ENCODE results near the gene DGKI.

Gene DGKI

DNA sequence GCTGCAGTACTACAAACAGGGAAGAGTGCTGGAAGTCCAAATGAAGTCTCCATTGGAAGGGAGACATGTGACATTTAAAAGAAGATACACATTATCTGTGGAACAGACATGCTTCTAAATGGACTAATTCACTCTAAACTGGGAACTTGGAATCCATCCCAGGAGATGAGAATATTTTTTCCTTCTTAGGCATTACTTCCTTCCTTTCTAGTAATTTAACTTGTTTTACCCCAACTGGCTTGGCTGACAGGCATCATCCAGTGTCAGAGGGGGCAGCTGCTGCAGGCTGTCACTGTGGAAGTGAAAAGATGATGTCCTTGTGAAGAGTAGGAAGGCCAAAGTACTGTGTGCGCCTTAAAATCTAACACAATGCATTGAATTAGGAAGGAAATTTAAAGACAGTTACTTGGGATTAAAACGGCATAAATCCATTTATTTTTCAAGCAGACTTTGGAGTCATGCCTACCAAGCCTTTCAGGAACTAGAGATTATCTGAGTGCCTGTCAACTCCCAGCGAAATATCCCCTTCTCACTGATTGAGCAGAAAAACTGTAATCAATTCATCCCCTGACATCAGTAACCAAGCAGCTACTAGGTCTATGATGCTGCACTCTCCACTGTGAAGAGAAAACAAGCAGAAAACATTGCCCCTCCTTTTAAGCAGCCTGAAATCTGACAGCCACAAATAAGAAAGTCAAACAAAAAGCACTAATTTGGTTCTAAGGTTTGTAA is 161.2 kb downstream of the DGKI start:
- no peak for DNase-seq

DNA sequence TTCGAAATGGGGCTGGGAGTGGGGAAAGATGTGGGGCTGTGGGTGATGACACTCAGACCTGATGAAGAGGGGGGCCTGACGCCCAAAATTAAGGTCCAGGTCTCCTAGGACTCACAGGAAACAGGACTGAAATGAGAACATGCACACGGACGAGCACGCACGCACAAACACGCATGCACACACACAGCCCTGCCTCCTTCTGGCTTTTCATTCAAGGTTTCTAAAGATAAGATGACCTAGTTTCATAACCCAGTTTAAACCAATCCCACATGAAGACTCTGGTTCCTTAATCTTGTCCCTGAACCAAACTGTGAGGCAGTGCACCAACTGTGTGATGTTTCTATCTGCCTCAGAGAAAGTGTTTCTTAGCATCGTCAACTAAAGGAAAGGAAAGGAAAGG is 162.0 kb downstream of the DGKI start:
- no peak for DNase-seq

DNA sequence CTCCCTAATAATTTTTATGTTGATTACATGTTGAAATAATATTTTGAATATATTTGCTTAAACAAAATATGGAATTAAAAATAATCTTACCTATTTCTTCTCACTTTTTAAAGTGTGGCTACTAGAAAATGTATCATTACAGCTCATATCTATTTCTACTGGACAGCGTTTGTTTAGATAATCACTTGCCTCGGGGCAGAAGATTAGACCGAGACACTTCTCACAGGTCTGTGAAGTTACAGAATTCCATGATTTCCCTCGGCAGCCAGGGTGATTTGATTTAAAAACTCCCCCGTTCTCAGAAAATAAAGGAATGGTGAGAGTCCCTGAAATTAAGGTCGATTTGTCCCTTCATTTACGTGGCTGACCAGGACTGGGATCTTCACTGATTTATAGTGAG is 162.5 kb downstream of the DGKI start:
- DNase-seq = no peak

DNA sequence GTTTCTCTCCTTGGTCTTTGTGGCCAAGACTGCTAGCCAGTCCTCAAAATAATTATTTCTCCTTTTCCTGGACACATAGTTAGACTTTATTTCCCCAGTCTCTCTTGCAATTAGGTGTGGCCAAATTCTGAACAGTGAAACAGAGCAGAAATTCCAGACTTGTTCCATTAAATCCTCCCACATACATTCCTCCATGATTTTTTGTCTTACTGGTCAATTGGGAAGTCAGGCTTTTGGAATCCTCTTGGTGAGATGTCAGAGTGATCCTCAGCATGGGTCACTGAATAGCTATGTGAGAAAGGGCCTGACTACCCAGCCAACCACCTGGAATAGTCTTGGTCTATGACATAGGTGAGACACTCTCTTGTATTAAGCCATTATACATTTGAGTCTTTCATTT is 164.2 kb downstream of the DGKI start:
- no peak for DNase-seq

DNA sequence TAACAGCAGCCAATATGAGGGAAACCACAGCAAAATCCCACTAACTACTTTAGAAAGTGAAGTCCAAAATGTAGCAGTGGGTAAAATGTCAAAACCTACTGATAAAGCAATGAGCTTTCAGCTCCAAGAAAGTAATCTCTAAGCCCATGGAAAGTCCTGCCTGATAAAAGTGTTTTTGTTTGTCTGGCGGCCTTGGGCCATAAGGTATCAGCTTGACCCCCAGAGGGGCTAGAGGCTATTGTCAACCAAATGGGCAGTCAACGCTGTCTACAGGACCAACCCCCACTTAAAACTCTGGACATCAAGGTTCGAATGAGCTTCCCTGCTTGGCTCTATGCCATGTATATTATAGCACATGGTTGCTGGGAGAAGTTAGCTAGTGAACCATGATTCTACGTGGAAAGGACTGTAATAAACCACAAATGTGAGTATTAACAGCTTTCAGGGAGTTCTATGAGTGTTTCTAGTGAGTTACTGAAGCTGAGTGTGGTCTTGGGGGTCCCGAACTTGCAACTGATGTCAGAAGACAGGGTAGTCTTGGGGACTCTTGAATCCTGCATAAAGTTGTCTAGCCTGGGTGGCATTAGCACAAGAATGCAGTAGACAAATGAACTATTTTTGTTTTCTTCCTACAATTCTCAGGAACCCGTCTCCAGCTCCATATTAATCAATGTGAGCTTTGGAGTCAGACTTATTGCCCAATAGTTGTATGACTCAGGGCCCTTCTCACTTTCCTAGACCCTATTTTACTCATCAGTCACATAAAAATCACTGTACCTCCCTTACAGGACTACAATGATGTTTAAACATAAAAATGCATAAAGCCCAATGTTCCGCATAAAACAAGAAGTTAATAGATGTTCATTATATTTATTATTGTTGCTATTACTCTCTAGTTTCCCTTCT is 164.9 kb downstream of the DGKI start:
- no peak for DNase-seq

DNA sequence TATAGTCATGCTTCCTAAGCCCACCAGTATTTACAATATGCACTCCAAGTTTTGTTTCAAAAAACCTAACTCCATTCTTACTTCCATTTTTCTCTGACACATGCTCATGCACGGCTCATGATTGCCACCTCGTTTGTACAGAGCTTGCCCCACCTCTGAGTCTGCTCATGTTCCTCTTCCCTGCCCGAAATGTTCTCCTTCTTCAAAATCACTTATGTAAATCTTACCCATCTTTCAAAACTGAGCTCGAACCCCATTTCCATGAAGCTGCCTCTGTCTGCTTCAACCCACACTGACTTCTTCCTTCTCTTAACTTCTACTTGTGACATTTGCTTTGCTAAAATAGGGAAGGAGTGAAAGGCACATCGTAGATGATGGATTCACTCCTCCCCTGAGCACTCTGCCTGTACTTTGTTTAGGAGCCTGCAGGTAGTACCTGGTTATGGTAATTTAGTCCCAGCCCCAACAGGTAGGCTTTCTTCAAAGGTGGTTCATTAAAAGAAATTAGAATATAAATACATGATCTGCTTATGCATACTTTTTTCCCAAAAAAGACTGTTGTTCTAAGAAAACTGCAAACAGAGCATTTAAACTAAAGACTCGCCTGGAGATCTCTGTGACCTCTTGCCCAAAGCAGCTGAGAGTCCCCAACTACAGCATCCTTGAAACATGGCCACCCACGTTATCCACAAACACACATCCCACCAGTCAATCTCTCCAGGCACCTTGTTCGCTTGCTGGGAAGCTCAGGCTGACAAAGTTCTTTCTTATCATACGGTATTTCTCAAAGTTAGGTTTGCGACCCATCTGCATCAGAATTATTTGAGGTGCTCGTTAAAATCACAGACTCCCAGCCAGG is 172.0 kb downstream of the DGKI start:
- no peak for DNase-seq

DNA sequence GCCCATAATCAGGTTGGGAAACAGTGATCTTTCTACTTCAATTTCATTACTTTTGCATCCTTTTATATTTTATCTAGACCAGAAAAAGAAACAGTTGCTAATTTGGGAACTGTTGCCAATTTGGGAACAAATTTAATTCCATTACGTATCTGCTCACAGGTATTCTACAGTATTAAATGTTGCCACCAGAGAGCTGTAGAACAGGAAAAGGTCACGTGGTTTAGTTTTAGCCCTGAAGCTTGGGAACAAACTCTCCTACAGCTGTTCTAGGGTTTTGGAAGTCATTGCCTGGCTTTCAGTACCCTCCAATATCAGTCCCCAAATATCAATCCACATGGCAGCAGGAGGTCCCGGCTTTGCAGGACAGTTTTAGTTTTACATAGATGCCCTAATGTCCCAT is 172.7 kb downstream of the DGKI start:
- DNase-seq = no peak

DNA sequence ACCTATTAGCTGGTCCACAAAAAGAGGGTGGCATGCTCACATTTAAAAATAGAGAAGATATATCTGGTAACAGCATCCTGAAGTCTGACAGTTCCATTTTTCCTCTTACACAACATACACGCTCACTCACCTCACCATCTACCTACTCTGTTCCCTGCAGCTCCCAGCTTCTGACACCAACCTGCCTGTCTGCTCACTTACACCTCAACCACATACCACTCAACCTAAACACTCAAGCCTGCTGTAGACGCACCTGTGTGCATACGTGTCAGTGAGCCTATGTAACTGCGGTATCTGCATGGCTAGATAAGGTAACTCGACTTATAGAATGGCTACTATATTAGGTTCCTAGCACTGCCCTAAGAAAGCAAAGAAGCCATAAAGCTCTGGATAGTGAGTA is 174.9 kb downstream of the DGKI start:
- no peak for DNase-seq

DNA sequence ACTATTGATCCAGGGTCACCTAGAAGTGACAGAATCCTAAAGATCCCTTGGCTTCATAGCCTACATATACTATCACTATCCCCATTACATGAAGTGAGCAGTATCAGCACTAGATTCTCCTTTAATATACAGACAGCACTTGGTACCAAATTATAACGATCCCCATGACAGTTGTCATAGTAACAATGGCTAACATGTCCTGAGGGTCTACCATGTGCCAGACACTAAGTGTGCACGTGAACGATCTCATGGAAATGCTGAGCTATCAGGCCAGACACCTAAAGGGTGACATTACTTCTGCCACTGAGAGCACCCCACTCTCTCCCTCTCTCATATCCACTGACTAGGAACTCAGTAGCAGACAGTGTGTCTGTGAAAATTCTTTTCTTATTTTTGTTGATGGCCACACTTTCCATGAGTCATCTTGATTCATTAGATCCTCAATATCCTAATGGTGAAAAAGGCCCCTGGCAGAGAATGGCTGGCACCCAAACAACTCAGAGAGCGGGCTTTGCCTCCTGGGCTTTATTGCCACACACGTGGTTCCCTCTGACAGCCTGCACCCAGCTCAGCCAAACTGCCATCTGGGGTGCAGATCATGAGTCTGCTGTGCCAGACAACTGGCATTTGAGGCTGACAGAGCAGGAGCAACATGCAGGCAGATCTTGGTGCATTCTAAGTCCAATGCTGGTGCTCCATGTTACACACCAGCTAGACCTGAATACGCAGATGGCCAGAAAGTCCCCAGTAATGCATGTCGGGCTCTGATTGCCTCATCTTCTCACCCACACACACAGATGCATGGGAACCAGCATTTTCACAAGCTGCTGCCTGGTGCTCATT is 176.3 kb downstream of the DGKI start:
- DNase-seq = no peak

DNA sequence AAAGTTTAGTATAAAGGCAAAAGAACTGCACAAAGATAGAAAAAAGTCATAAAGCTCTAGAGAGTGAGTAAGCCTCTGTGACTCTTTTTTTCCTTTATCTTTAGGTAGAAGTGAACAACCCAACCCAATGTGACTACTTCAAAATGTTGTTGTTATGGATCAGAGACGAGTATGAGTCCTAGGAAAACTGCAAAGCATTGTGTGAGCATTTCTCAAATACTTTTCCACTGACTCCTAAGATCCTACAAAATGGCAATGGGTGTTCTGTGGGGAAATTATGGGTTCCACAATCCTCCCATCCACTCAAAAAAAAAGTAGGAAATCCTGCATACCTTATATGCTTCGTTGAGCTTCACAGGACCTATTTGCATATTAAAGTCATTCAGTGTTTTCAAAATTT is 177.1 kb downstream of the DGKI start:
- no peak for DNase-seq

DNA sequence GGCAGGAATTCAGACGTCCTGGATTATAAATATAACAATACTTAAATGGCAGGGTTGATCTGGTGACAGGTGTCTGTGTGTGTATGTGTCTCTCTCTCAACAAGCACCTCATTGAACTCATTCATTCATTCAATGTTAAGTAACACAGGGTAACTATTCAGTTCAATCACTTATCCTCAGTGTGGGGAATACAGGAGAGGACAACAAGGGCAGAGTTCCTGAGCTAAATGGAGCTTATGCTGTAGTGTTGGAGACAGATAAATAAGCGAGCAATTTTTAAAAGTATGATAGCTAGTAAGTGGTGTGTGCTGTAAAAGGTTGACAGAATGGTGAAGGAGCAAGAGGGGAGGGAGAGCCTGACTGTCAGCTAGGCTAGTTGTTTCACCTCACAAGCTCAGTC is 178.4 kb downstream of the DGKI start:
- no peak for DNase-seq

DNA sequence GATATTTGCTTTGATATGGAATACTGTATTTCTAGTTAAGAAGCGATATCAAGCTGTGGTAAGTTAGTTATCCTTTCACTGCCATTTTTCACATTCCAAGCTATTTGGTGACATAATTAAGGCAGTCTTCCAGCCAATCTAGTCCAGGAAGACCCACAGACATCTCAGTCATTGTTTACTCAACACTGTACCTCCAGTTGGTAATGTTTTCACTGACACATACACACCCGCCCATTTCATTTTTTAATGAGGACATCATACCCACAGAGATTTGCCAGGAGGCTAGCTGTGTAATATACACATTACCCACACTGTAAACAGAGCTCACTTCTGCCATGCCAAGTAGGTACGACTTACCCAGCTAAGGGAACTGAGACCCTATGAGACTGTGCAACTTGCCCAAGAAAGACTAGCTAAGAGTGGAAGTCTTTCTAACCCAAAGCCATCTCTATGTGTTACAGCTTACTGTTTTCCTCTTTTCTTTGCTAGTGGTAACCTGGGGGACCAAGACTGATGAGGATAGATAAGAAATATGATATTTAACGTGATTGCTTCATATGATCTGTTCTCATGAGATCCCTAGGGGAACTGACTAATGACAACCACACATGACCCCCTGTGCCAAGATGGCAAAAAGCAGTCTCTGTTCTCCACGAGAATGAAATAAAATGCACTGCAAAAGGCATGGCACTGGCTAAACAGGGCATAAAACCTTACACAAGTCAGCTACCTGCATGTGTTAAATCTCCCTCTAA is 179.0 kb downstream of the DGKI start:
- DNase-seq = no peak

DNA sequence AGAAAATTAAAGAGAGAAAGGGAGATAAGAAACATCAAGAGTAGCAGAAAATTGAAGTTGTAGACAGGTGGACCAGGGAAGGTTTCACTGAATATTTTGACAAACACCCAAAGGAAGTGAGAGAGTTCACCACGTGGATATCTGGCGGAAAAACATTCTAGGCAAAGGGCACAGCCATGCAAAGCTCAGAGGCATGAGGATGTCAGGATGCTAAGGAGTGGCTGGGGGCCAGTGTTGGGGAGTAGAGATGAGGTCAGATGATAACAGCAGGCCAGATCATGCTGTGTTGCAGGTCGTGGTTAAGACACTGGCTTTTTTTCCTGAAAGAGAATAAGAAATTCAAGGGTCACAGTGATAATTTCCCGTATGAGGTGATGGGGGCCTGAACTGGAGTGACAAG is 181.9 kb downstream of the DGKI start:
- DNase-seq = no peak

DNA sequence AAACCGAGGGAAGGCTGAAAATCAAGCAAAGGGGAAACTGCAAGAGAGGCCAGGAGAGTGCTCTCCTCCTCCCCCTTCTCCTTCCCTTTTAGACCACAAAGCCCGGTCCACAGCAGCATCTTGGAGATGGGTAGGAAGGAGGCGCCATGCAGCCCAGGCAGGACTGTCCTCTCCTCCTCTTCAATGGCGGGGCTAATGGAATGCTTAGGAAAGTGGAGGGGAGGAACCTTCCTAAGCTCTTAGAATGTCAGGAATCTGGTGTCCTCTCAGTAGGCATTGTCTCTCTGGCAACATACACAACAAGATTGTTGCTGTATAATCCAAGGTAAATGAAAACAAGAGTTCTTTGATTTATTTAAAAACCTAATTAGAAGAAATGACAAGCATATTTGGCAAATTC is 185.1 kb downstream of the DGKI start:
- no peak for DNase-seq

DNA sequence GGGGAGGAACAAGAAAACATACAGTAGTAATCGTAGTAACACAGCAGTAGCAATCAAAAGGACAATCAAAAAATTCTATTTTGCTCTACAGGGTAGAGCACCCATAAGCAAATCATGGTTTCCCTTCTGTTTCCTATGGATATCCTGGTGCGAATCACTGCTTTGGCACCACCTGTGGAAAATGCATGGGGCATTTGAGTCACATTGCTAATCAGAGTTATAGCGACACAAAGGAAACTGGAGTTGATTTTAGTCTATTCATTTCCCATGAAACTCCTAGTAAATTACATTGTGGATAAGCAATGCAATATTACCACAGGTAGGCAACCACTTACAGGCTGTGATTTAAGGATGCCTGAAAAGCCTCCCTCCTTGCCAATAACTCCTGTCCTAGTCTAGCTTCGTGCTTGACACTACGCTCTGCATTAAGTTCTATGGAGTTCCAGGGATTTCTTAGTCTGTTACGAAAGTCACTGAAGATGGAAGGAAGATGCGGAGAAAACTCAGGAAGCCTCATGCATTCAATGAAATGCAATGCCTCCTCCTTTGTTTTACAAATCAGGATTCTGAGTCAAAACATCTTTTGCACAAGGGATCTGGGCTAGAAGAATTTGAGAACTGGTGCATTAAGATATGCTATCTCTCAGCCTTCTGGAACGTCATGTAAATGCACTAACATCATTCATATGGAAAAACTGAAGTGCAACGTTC is 188.4 kb downstream of the DGKI start:
- no peak for DNase-seq

DNA sequence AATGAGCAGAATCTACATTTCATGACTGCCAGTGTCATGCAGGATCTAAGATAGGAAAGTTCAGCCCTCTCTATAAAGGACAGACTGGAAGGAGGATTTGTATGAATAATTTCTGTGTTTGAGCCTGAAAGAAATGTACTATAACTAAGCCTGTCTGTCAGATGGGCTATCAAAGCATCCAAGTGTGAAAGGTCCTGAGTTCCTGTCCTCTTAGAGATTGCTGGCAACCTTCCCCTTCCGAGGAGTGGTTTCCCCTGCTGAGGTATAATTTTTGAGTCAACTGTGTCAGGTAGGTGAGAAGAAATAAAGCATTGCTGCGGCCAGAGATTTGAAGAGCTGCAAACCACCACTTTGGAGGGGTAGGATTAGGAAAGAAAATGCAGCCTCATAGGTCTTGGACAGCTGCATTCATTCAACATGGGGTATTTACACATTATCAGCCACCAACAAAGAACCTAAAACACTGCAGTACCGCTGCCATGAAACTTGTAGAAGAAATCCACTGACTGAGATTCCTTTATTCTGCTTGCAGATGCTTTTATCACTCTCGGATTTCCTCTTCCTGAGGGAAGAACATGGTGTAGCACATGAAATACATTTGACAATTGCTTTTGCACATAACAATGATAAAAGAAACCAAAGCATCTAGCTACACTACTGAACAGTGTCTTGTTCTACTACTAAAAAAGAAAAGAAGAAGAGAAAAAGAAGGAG is 189.1 kb downstream of the DGKI start:
- DNase-seq = no peak

DNA sequence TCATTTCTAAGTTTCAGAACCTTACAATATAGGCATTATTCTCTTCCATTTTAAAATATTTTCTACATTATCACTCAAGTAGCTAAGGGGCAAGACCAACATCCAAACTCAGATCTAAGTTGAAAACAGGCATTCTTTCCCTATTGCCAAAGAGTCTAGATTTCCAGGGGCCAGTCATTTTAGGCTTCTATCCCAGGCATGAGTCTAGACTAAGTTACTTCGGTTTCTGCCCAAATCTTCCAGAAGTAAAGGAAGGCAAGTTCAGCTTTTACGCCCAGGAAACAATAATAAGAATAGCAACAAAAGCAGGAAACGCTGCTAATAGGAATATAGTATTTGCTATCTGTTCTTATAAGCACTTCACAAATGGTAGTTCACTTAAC is 189.9 kb downstream of the DGKI start:
- DNase-seq = no peak

DNA sequence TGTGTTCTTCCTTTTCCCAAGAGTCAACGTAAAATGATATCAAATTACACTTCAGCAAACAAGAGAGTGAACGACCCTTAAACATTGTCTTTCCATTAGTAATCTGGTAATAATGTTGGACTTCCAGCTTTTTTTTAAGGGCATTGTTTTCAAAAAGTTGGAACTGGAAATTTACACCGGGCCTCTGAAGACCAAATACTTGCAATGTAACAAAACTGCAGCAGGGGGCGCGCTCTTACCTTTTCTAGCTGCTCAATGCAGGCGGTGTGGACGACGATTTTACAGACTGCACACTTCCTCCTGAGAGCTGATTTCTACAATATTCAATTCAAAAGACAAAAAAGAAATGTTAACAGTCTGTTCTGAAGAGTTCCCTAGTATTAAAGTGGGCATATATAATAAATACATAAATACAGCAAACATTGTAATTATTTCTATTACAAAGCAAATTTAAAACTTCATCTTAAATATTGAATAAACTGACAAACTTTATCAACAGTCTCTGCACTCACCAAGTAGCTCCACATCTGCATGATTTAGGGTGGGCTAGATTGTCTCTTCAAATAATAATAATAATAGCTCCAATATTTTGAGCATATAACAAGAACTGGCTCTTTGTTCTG is 190.4 kb downstream of the DGKI start:
- peak; percentile 57 to 72 for DNase-seq

DNA sequence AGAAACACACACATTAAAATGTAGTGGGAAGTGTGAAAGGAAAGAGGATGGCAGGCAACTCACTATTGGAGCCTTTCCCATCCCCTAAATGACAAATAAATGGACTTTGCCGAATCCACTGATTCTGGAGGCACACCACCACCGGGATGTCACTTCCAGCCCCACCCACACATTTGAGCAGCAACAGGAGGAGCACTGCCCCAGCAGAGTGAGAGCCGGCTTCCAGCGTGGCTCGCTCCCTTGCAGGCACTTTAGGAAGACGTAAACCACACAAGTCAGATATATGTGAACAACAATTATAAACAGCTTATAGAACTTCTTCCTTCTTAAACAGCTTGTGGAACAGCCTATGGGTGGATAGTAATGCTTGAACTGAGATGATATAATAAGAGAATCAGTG is 191.0 kb downstream of the DGKI start:
- no peak for DNase-seq

DNA sequence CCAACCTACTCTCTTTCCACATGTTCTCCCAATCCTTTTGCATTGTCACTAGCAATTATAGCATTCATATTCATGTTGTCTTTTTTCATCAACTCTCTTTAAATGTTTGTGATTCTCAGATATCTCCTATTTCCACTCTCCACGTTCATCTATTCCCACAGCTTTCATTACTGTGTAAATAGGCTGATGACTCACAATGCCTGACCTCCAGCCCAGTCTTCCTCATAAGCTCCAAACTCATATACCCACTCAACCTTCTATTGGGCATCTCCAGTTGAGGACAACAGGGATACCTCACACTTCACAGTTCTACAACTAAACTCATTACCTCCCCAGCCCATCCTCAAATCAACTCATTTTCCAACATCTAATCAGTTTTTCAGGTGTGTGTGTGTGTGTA is 194.1 kb downstream of the DGKI start:
- DNase-seq = no peak
